Endothelial cell of umbilical vein (primary cell): ENCODE measurements around the gene PHC2. TPM values are rescaled to one million over a fixed set of nuclear protein-coding genes. Genes with fewer than 3 reads are reported as not detected.

Experiments
- BruUV-seq: library from RNA; stranded (reverse); fragments of 400-500 nt; replicated peaks from 2 replicates; lab custom pipeline; 2021; lab: Mats Ljungman, UMichigan
- CTCF ChIA-PET: fragments of 300-600, 350-600 bp; sonication (Branson Sonifier 250); formaldehyde crosslinking; loops from one replicate; lab custom pipeline; 2021; ENCODE audit warnings: antibody characterized with exemption, inconsistent platforms; lab: Charles Lee
- POLR2A ChIA-PET: fragments of 300-600, 350-600 bp; sonication (Branson Sonifier 250); formaldehyde crosslinking; loops from one replicate; lab custom pipeline; 2021; ENCODE audit warnings: antibody characterized with exemption, inconsistent platforms; lab: Charles Lee
- DNase-seq: peaks from one replicate; pipeline ENCODE4 v3.0.0-alpha.2; 2011; ENCODE audit warnings: low read depth, low spot score
- FAIRE-seq: peaks from 2 replicates; lab custom pipeline; 2011; peaks lifted over from hg19 to GRCh38; lab: Jason Lieb, UNC
- H2AFZ ChIP-seq: 2 replicates; pipeline ENCODE4 v1.6.0; 2012; ENCODE audit warnings: low read depth, low read length, control low read depth, inconsistent platforms
- H3K27ac ChIP-seq: 2 replicates; pipeline ENCODE4 v1.5.1; 2011; ENCODE audit warnings: low read depth, mild to moderate bottlenecking, control low read depth, low read length, moderate library complexity; ENCODE audit not compliant: insufficient read depth
- H3K27me3 ChIP-seq, 2 experiments: 2 replicates each; pipeline versions ENCODE4 v1.6.0 to v1.6.1; 2011; ENCODE audit warnings: low read length in 2 of 2, mixed read lengths in 1 of 2; ENCODE audit not compliant: control insufficient read depth in 2 of 2, insufficient read depth in 2 of 2
- H3K36me3 ChIP-seq, 2 experiments: 2 replicates in 1 of 2; 3 replicates in 1 of 2; pipeline ENCODE4 v1.5.1; 2011; ENCODE audit warnings: low read length in 2 of 2, mild to moderate bottlenecking in 1 of 2, moderate library complexity in 1 of 2; ENCODE audit not compliant: control insufficient read depth in 2 of 2, insufficient read depth in 2 of 2; ENCODE audit errors: extremely low read depth in 1 of 2
- H3K4me1 ChIP-seq: 3 replicates; pipeline ENCODE4 v1.5.1; 2011; ENCODE audit warnings: mild to moderate bottlenecking, low read length; ENCODE audit not compliant: control insufficient read depth, insufficient read depth; ENCODE audit errors: extremely low read depth
- H3K4me2 ChIP-seq: 2 replicates; pipeline ENCODE4 v1.6.1; 2011; ENCODE audit warnings: low read length, control low read depth, mixed read lengths; ENCODE audit not compliant: insufficient read depth
- H3K4me3 ChIP-seq, 3 experiments: fragments of 200-600 bp in 1 of 3; sonication (generic), shearing (Covaris generic) in 1 of 3; replicated peaks in 1 of 3; 2 replicates each; pipeline ENCODE4 v1.5.1; 2011 to 2016; ENCODE audit warnings: control low read depth in 3 of 3, low read length in 3 of 3, mild to moderate bottlenecking in 2 of 3, inconsistent platforms in 1 of 3, low read depth in 1 of 3, moderate library complexity in 1 of 3; ENCODE audit not compliant: insufficient read depth in 1 of 3
- H3K79me2 ChIP-seq: 2 replicates; pipeline ENCODE4 v1.6.0; 2012; ENCODE audit warnings: low read length, inconsistent platforms; ENCODE audit not compliant: control insufficient read depth, insufficient read depth
- H3K9ac ChIP-seq: replicated peaks from 2 replicates; pipeline ENCODE3; 2011; ENCODE audit warnings: low read length, control low read depth; ENCODE audit not compliant: insufficient read depth; ENCODE audit errors: extremely low read depth
- H3K9me1 ChIP-seq: replicated peaks from 3 replicates; pipeline ENCODE4 v1.6.0; 2011; ENCODE audit warnings: mild to moderate bottlenecking, low read length; ENCODE audit not compliant: control insufficient read depth, insufficient read depth; ENCODE audit errors: extremely low read depth
- H3K9me3 ChIP-seq: replicated peaks from 2 replicates; pipeline ENCODE4 v1.5.1; 2012; ENCODE audit warnings: low read length, inconsistent platforms; ENCODE audit not compliant: control insufficient read depth, insufficient read depth
- H4K20me1 ChIP-seq: replicated peaks from 2 replicates; pipeline ENCODE3; 2011; ENCODE audit warnings: mild to moderate bottlenecking, low read length; ENCODE audit not compliant: control insufficient read depth, insufficient read depth; ENCODE audit errors: extremely low read depth
- CTCF ChIP-seq, 2 donors: IDR thresholded peaks; 1 replicate in 1 of 2; 2 replicates in 1 of 2; pipeline ENCODE4 v1.5.1; 2011; ENCODE audit warnings: low read length in 2 of 2, mild to moderate bottlenecking in 2 of 2, moderate library complexity in 2 of 2, control low read depth in 1 of 2, inconsistent platforms in 1 of 2, low read depth in 1 of 2; ENCODE audit not compliant: insufficient read depth in 1 of 2; ENCODE audit errors: extremely low read depth in 1 of 2
- EZH2 ChIP-seq: IDR thresholded peaks from 2 replicates; pipeline ENCODE4 v1.6.1; 2012; ENCODE audit warnings: borderline replicate concordance, low read depth, mild to moderate bottlenecking, moderate library complexity, low read length, inconsistent platforms; ENCODE audit not compliant: severe bottlenecking
- FOS ChIP-seq: IDR thresholded peaks from 2 replicates; pipeline ENCODE4 v1.6.1; 2011; ENCODE audit warnings: mild to moderate bottlenecking, low read length, moderate library complexity, borderline replicate concordance; ENCODE audit not compliant: insufficient read depth
- GATA2 ChIP-seq: IDR thresholded peaks from 2 replicates; pipeline ENCODE4 v1.7.0; 2011; ENCODE audit warnings: low read depth, mild to moderate bottlenecking, moderate library complexity, mixed read lengths, low read length; ENCODE audit not compliant: insufficient read length, insufficient read depth
- JUN ChIP-seq: IDR thresholded peaks from 2 replicates; pipeline ENCODE4 v1.6.1; 2011; ENCODE audit warnings: borderline replicate concordance, low read depth; ENCODE audit not compliant: insufficient read length, insufficient read depth
- MAX ChIP-seq: IDR thresholded peaks from 2 replicates; pipeline ENCODE4 v1.6.1; 2011; ENCODE audit not compliant: insufficient read depth, insufficient read length
- MYC ChIP-seq: IDR thresholded peaks from one replicate; pipeline ENCODE4 v1.6.1; 2011; ENCODE audit warnings: mild to moderate bottlenecking, low read depth, low read length
- POLR2A ChIP-seq: IDR thresholded peaks from 2 replicates; pipeline ENCODE4 v1.6.1; 2012; ENCODE audit warnings: low read depth, mild to moderate bottlenecking, control low read depth, low read length
- POLR2AphosphoS5 ChIP-seq: IDR thresholded peaks from 2 replicates; pipeline ENCODE4 v1.6.1; 2012; ENCODE audit warnings: low read depth, mild to moderate bottlenecking, control low read depth, low read length, moderate library complexity; ENCODE audit not compliant: insufficient read depth
- dilution Hi-C: fragments of 300-500 bp; cut with MboI; formaldehyde crosslinking; loops from one replicate; pipeline ENCODE4 v1.15.0; 2019; ENCODE audit warnings: low sequenced_read_pairs; ENCODE audit not compliant: extremely low pct_ligation_motif_present
- intact Hi-C: fragments of 100-400 bp; cut with micrococcal nuclease; formaldehyde crosslinking; loops from one replicate; pipeline ENCODE4 v1.10.0; 2022
- polyA plus RNA-seq, 4 experiments: library from polyadenylated mRNA; depleted of rRNA in 3 of 4; stranded (reverse) in 3 of 4; unstranded in 1 of 4; fragments of >200 nt; gene quantifications; 2 replicates each; pipeline versions ENCODE4 v1.2.1 to v1.2.3, GENCODE V29; 2011 to 2012; ENCODE audit warnings: missing spikeins in 1 of 4
- total RNA-seq: library from RNA; stranded (reverse); gene quantifications from 2 replicates; pipeline ENCODE4 v1.2.3, GENCODE V29; 2021

PHC2 gene
- total and polyA plus RNA-seq, 2 donors (not counting 3 experiments of a cell fraction or from before 2014, with no cell fraction given), result 65.6 to 79.0 TPM

GRCh38 chr1:33441088-33441745 lies 10.3 kb upstream of the PHC2 start:
- Histone ChIP-seq H3K9me1 (no peaks in the 10 kb centered on the region), H3K9me3 (no peaks in the 10 kb centered on the region), H3K79me2 (no peaks in the 10 kb centered on the region), H3K9ac (no peak overlapping the region), H3K36me3 (no peaks in the 10 kb centered on the region), H2AFZ (no peak overlapping the region), H4K20me1 (no peaks in the 10 kb centered on the region), H3K4me1 (peaks cover 17% of the 10 kb centered on the region), H3K27me3 (no peaks in the 10 kb centered on the region), H3K4me3 (no peak overlapping the region), H3K4me2 (no peak overlapping the region), H3K27ac (no peak overlapping the region)
- FAIRE-seq (no peak), DNase-seq (no peak)
- ChIA-PET POLR2A (interaction anchor here (0.6 kb wide), 1 partner anchor 9 kb away, joined by 3 read pairs; no protein-coding TSS in a partner anchor), CTCF (interaction anchor here (1.3 to 6.8 kb wide), 2 partner anchors 15 to 30 kb away, joined by 4 to 26 read pairs; no protein-coding TSS in a partner anchor)
- intact Hi-C loops (no loop called here), dilution Hi-C loops (no loop called here)
- no TSS peak for BruUV-seq
- TF ChIP-seq MAX (no peak), POLR2AphosphoS5 (no peak), GATA2 (no peak), MYC (no peak), EZH2 (no peak), FOS (no peak), CTCF (IDR thresholded peaks at IDR 0.05; ENCODE audit: extremely low read depth in 1 of 2, insufficient read depth in 1 of 2, low read depth in 1 of 2, low read length in 2 of 2) (no peak), JUN (no peak), POLR2A (no peak)
